Subcutaneous adipose tissue (tissue), 4 donors: Measurements from ENCODE around the gene ZNF689. TPM values are rescaled to one million over a fixed set of nuclear protein-coding genes. Genes with fewer than 3 reads are reported as not detected.

Experiments
- CTCF ChIP-seq: fragments of 450-650 bp; IDR thresholded peaks from one replicate; pipeline ENCODE4 v1.5.1; 2016; ENCODE audit warnings: low read depth, mild to moderate bottlenecking, control low read depth, antibody characterized with exemption, moderate library complexity
- total RNA-seq, 4 donors: library from RNA; depleted of rRNA; stranded (reverse); fragments of >200 nt; gene quantifications; one replicate each; pipeline ENCODE4 v1.1.0, GENCODE V29; 2016

The ZNF689 gene
- total RNA-seq, 4 donors from 2014 or later: 5.3 to 9.8 (median 7.4) TPM

- no peak for TF ChIP-seq CTCF
Measured at GRCh38 chr16:30626236-30626635, 16.0 kb upstream of the ZNF689 start.

DNA sequence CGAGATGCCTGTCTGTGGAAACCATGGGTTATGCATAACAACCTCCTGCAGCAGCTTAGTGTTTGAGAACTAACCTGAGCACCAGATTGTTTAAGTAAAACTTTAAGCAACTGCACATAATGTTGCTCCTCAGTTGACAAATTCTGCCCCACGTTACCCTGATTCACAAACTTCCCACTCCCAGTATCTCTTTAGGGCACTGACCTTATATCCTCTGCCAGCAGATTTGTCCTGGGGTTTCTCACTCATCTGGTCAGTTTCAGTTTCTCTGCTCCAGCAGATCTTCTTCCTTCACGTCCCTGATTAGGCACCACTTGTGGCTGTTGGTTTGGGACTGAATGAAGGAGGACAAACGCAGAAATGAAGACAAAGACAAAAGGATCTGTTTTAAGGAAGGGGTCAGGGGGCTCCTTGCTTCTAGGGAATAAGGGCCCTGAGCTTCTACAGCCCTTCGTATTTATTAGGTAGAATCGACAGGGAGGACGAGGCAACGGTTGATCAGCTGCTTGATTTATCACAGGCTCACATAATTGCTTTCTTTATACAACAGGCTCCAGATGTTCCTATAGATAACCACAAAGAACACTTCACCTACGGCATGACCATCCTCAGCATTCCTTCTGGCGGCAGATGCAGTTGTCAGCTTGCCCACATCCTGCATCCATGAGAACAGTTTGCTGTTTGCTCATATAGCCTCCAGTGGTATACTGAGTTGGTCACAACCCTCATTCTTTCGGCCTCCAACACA is 13.5 kb upstream of the ZNF689 start:
- no peak for TF ChIP-seq CTCF

DNA sequence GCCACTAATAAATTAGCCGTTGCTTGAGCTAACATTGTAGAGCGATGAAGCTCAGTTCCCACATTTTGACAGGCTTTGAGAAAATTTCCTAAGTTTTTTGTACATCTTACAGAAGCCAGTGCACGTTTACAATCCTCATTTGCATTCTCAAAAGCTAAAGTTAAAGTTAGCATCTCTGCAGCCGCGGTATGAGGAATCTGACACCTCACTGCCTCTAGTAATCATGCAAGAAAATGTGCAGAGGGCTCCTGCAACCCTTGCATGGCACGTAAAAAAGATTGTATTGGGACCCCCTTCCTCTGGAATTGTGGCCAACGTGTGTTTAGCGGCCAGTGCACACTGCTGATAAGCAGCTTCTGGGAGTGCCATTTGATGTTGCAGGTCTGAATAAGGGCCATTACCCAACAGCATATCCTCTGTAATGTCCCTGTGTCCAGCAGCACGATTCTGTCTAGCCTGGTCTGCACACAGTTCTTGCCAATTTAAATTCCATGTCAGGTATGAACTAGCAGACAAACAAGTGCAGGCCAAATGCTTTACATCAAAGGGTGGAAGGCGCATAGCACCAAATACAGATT is 12.4 kb upstream of the ZNF689 start:
- TF ChIP-seq CTCF: no peak

DNA sequence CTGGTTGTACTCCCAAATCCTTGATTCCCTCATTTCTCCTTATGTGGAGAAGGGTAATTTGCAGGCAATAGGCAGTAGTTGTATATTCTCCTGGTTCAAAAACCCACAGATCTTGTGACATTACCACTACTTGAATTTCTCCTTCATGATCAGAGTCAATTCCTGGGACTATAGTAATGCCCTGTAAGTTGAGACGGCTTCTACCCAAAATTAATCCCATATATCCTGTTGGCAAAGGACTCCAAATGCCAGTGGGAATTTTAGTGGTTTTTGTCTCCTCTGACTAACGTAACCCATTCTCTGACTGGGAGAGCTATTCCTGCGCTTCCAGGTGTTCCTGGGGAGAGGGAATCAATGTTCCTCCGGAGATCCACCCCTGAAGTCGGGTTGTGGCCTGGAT is 11.6 kb upstream of the ZNF689 start:
- no peak for TF ChIP-seq CTCF

GRCh38 chr16:30620169-30620568 is 10.0 kb upstream of the ZNF689 start:
- TF ChIP-seq CTCF: no peak

GRCh38 chr16:30619638-30620037 is 9.4 kb upstream of the ZNF689 start:
- no peak for TF ChIP-seq CTCF

DNA sequence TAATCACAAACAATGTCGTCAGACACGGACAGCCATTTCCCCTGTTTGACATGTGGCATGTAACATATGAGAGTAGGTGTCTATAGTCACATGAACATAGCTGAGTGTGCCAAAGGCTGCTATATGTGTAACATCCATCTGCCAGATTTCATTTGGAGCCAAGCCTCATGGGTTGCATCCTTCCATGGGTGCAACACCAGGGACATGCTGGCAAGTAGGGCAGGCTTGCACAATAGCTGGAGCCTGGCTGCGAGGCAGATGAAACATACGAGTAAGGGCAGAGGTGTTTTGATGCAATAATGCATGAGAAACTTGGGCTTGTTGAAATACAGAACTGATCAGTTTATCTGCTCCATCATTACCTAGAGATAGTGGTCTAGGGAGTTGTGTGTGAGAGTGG is 9.0 kb upstream of the ZNF689 start:
- TF ChIP-seq CTCF: no peak
